ENCODE data around the gene DLGAP1. TPM values are rescaled to one million over a fixed set of nuclear protein-coding genes. Genes with fewer than 3 reads are reported as not detected.

Gene DLGAP1
- total and polyA plus RNA-seq, 2 of the 13 experiments (the other 11 are each of a cell fraction or from before 2014, with no cell fraction given): 0.01 TPM; not detected in 1

DNA sequence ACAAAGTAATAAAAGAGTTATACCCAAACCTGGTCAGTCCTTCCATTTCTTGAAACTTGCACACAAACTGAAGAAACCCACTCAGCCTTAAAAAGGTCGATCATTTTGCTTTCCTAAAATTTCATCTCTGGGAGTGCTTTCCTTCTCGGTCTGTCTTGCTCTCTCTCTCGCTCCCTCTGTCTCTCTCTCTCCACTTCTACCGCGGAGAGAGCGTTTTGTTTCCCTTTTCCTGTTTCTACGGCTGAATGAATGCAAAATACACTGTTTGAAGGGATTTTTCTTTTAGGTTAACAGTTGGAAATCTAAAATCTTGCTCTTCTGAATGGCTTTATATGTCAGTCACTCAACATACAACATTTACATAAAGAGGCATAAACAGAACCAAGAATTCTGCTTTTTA is 581.0 kb downstream of the DLGAP1 start (continued):
- TF ChIP-seq, protein P1, sequence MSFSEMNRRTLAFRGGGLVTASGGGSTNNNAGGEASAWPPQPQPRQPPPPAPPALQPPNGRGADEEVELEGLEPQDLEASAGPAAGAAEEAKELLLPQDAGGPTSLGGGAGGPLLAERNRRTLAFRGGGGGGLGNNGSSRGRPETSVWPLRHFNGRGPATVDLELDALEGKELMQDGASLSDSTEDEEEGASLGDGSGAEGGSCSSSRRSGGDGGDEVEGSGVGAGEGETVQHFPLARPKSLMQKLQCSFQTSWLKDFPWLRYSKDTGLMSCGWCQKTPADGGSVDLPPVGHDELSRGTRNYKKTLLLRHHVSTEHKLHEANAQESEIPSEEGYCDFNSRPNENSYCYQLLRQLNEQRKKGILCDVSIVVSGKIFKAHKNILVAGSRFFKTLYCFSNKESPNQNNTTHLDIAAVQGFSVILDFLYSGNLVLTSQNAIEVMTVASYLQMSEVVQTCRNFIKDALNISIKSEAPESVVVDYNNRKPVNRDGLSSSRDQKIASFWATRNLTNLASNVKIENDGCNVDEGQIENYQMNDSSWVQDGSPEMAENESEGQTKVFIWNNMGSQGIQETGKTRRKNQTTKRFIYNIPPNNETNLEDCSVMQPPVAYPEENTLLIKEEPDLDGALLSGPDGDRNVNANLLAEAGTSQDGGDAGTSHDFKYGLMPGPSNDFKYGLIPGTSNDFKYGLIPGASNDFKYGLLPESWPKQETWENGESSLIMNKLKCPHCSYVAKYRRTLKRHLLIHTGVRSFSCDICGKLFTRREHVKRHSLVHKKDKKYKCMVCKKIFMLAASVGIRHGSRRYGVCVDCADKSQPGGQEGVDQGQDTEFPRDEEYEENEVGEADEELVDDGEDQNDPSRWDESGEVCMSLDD (CRISPR knock-in tag; IDR thresholded peaks at IDR 0.05; ENCODE audit: borderline replicate concordance): no peak
- TF ChIP-seq NONO (IDR thresholded peaks at IDR 0.05) (no peak), NONO (CRISPR knock-in tag; conservative IDR thresholded peaks at IDR 0.05) (no peak), ATM (IDR thresholded peaks at IDR 0.05; ENCODE audit: borderline replicate concordance) (no peak), POLR2G (IDR thresholded peaks at IDR 0.05; ENCODE audit: low read depth, low read length) (no peak), MBNL3 (CRISPR knock-in tag; conservative IDR thresholded peaks at IDR 0.05) (no peak), ZSCAN22 (CRISPR knock-in tag; IDR thresholded peaks at IDR 0.05) (no peak)
- TF ChIP-seq, protein P2, sequence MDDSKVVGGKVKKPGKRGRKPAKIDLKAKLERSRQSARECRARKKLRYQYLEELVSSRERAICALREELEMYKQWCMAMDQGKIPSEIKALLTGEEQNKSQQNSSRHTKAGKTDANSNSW (CRISPR knock-in tag; IDR thresholded peaks at IDR 0.05; ENCODE audit: borderline replicate concordance): no peak

DNA sequence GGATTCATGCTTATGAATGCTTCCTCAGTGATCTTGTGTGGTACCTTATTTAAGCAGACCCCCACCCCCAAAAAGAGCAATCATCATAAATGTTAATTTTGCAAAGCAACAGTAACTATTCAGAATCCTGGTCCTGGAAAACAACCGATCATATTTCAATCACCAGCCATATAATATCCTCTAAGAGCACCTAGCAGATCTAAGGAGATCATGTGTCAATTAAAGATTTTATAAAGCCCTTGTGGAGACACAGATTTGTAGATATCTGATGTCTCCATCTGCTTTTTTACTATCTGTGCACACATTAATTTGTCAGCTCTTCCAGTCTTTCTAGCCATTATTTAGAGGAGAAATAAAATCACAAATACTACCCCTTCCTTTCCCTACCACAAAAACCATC is 581.4 kb downstream of the DLGAP1 start:
- H3K27ac ChIP-seq (ENCODE audit: extremely low read length, insufficient read depth, low read length): no peak overlapping the region
- H2AFZ ChIP-seq (ENCODE audit: low read length): no peak overlapping the region
- H3K79me2 ChIP-seq (ENCODE audit: insufficient read depth, low read length): no peaks in the 10 kb centered on the region
- no peaks in the 10 kb centered on the region for H3K4me1 ChIP-seq (ENCODE audit: insufficient read depth, low read length)
- in situ Hi-C loops (cut with HindIII; ENCODE audit: extremely low pct_ligation_motif_present, low pct_unique_long_range_greater_than_20kb): no loop called here
- H3K4me2 ChIP-seq (ENCODE audit: low read depth, low read length): no peak overlapping the region
- H3K9me3 ChIP-seq (ENCODE audit: low read length): no peaks in the 10 kb centered on the region
- no peak overlapping the region for H3K9ac ChIP-seq (ENCODE audit: insufficient read depth, low read depth, low read length)
- H3K4me3 ChIP-seq (replicated peaks in 1 of 3; ENCODE audit: insufficient read depth in 1 of 3, low read depth in 2 of 3, low read length in 3 of 3): no peak overlapping the region
- peaks cover 0 to 10% of the 10 kb centered on the region in 2 experiments; a peak in 1 of 5 replicates for H3K27me3 ChIP-seq (ENCODE audit: control insufficient read depth in 1 of 2, insufficient read depth in 2 of 2, low read length in 2 of 2)
- TF ChIP-seq TAF1 (CRISPR knock-in tag; IDR thresholded peaks at IDR 0.05) (no peak), ZNF878 (CRISPR knock-in tag; IDR thresholded peaks at IDR 0.05) (no peak)
- BruUV-seq (replicated peaks): no TSS peak
- intact Hi-C loops (cut with micrococcal nuclease; ENCODE audit: unreplicated experiment): no loop called here
- 0% methylated on average over 1 of the region's 1 CpG for WGBS (ENCODE audit: low lambda C conversion rate)
- H4K20me1 ChIP-seq (ENCODE audit: insufficient read depth, low read length): no peaks in the 10 kb centered on the region
- no peaks in the 10 kb centered on the region for H3K36me3 ChIP-seq (replicated peaks in 1 of 2; ENCODE audit: control insufficient read depth in 1 of 2, insufficient read depth in 2 of 2, low read length in 2 of 2)
- no peak for DNase-seq (ENCODE audit: low spot score)
- ChIA-PET CTCF (ENCODE audit: low intra/inter-chr PET ratio, low total read pairs) (no interaction called here), POLR2A (no interaction called here)
- no peak for FAIRE-seq
- ATAC-seq: no peak

Data from HepG2 (cell line).